HUDEP-2 (cell line): Measurements from ENCODE around the gene NFATC3.
A peak's percentile ranks its signal among the peaks of the same experiment; 100 is the strongest.

Experiments
- DNase-seq, 76 experiments: peaks; one replicate each; lab custom pipeline; 2025; ENCODE audit not compliant: unreplicated experiment in 76 of 76; lab: John Stamatoyannopoulos, UW

NFATC3 gene

GRCh38 chr16:68227850-68228553 lies 142.8 kb downstream of the NFATC3 start:
- no peak for DNase-seq

GRCh38 chr16:68228652-68229051 lies 143.5 kb downstream of the NFATC3 start:
- DNase-seq: peak in 1 of 76 experiments; percentile 12

GRCh38 chr16:68229431-68230175 lies 144.4 kb downstream of the NFATC3 start:
- peak in 28 of 76 experiments; percentile 3 to 47 (median 30) for DNase-seq

DNA sequence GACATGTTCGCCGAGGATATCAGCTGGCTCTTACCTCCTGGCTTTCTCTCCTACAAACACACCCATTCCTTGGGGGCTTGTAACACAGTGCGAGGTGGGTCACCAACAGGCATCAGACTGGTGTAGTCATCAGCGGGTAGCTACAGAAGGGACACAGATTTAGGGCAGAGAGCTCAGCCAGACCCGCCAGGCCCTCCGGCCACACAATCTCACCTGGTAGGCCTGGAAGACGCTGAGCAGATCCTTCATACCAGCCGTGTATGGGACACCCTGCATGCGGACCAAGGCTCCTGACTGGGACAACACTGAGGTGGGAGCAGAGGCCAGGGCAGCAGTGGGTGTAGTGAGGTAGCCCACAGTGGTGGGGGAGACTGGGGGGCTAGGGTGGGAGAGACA lies 145.0 kb downstream of the NFATC3 start:
- no peak for DNase-seq

DNA sequence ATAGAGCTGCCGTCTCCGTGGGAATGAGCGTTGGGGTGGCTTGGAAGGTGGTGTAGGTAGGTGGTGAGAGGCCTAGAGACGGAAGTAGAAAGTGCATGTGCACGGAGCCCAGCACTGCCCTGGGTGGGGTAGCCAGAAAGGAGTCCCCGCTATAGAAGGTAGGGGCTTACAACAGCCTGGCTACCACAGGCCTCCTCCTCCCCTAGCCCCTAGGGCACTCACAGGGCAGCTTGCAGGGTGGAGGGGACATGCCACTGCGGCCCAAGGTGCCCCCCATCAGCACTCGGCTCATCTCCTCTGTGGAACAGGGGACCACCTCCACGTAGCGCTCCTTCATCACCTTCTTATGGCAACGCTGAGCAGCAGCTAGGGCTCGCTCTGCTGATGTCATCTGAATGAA lies 145.8 kb downstream of the NFATC3 start:
- DNase-seq: no peak

DNA sequence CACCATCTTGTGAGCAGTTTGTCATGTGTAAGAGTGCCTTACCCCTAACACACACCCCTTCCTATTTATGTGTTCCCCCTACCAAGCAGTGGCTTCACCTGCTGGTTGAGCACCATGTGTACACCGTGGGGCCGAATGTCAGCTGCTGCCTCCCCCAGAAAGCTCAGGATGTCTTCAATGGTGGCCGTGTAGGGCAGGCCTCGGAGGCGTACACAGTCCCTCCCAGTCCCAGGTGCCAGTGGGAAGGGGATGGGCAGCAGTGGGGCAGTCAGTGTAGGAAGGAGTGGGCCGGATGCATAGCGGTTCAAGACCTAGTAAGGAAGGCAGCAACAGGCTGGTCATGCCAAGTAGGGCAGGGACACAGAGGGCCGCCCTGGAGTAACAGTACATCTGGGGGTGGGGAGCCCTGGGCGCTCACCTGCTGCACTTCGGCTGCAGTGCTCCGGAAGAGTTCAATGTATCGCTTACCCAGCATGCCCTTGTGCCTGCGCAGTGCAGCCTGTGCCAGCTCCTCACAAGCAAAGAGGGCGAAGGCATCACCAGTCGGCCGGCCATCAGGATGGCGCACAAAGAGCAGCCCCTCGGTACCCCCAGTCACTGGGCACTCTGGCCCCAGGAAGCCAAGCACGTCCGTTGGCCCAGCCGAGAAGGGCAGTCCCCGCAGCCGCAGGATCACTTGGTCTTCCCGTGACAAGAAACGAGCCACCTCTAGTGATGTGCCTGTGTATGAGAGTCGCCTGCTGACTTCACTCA lies 146.4 kb downstream of the NFATC3 start:
- DNase-seq: no peak

- no peak for DNase-seq
Observed at GRCh38 chr16:68232335-68232734, 147.2 kb downstream of the NFATC3 start.

- no peak for DNase-seq
Observed at GRCh38 chr16:68233085-68233834, 148.1 kb downstream of the NFATC3 start.

DNA sequence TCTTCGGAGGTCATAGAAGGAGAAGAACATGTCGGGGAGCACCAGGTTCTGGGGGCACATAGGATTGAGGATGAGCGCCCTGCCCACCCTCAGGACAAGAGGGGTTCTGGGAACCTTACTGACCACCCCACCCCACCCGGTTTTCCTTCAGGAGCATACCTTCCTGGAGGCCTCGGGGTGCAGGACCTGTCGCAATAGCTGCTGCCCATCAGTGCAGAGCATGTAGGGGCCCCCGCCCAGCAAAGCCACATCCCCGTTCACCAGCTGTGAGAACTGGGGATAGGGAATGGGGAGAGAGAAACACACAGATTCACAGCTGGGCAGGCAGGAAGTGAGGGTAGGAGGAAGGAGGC lies 148.6 kb downstream of the NFATC3 start:
- no peak for DNase-seq

GRCh38 chr16:68234188-68235107 lies 149.3 kb downstream of the NFATC3 start:
- DNase-seq: no peak

DNA sequence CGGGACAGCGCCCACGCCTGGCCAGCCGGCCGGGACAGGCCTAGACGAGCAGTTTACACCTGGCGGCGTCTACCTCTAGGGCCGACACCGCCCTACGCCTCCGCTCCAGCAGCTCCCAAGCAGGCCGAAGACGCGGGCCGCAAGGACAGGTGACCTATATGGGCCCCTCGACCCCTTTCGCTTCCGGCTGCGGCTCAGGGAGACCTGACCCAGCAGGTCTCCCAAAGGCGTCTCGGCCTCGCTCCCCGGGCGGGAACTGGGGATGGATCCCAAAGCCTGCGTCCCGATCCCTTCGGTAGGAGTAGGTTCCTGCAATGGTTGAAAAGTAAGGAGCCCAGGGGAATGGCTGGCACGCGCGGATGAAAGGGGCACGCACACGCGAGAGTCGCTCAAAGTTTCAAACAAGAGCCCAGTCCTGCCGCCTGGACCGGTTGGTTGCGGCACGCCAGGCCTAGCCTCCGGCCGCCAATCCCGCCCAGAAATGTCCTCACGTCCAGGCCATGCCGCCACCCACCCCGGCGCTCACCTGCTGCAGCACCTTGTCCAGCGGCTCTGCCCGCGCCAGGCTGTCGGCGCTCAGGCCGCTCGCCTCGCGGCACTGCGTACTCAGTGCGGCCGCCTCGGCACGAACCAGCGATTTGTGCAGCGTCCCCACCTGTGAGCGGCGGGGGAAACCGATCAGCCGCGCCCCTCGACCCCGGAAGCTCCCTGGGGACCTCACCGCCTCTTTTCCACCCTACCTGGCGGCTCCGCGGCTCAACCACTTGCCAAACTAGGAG lies 150.1 kb downstream of the NFATC3 start:
- no peak for DNase-seq

DNA sequence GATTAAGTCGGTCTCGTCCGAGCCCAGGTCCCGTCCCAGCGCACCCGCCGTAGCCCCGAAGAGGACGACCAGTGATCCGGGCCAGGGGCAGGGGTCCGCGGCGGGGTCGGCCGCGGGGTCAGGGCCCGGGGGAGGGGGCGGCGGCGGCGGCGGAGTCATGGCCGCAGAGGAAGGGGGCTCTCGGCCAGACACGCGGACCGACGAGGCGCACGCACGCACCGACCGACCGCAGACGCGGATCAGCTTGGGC lies 150.6 kb downstream of the NFATC3 start, which contains the start of gene ESRP2:
TSS of gene ESRP2 (minus strand) at position 241 of the 250 bp plus-strand sequence. CDS start at position 159, 82 bp downstream.
- DNase-seq: no peak

DNA sequence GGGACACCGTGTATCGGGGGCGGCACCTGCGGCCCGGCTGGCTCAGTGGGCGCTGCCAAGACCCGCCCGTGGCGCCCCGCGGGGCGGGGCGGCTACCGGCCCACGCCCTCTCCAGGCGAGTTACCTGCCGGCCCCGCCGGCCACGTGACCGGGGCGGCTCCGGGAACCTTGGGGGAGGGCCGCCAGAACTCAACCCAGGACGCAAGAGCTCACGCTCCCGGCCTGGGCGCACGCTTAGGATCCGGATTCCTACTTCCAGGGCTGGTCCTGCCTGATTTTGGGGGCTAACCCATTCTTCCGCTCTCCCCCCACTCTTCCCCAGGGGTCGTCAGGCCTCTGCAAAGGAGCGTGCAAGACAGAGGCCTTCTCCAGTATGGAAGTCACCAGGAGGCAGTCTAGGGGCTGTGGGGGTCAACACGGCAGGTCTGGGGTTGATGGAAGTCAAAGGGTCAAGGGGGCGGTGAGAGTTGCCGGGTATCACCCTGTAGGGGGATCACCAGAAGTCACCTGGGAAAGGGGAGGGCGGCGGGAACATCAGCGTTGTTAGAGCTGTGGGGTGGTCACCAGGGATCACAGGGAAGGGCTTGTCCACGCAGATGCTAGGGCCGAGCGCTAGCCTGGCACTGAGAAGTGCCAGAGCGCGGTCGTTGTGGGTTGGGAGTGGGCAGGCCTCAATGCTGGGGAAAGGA lies 151.1 kb downstream of the NFATC3 start:
- peak in 15 of 76 experiments; percentile 11 to 48 (median 26) for DNase-seq

DNA sequence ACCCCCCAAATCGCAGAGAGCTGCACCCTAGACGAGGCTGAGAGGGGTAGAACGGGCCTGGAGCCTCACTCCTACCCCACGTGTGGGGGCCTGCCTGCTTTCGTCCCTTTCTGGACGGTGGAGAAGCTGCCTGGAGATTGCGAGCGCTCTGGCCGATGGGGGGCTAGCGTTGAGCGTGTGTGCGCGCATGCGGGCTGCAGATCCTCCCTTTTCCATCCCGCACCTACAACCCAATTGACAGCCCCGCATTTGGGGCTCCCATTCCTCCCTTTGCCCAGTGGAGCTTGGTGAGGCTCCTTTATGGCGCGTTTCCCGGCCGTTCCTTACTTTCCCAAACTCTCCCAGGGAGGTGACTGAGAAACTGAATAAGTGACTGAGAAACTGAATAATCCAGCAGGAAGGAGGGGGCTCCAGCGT lies 151.7 kb downstream of the NFATC3 start:
- no peak for DNase-seq

GRCh38 chr16:68237243-68238028 lies 152.3 kb downstream of the NFATC3 start:
- peak; percentile 82 to 99 (median 97) for DNase-seq

DNA sequence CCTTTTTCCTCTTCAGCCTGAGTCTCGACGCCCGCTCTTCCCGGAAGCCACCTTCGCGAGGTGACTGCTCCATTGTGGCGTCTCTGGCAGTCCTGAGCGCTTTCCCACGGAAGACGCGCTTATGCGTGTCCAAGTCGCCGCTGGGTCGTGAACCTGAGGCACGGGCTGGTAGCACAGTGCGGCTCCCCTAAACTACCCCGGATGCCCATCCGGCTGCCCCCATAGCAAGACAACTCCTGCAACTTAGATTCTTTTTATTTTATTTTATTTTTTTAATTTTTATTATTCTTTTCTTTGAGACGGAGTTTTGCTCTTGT lies 152.8 kb downstream of the NFATC3 start:
- DNase-seq: no peak

- DNase-seq: no peak
Observed at GRCh38 chr16:68242085-68242484, 156.9 kb downstream of the NFATC3 start.
